Body of pancreas (tissue), 4 donors: Measurements from ENCODE around the gene ERC2. TPM values are rescaled to one million over a fixed set of nuclear protein-coding genes. Genes with fewer than 3 reads are reported as not detected.

Experiments
- ATAC-seq: fragments of 150-250 bp; one replicate; pipeline ENCODE4 v1.9.1; 2016
- DNase-seq, 4 donors: peaks; one replicate each; pipeline ENCODE4 v3.0.0-alpha.2; 2019
- H3K27ac ChIP-seq, 4 donors: fragments of 200-600 bp; sonication (generic); 1 replicate in 3 of 4; 2 replicates in 1 of 4; pipeline versions ENCODE4 v1.5.1 to v1.6.1; 2016 to 2019; ENCODE audit warnings: mild to moderate bottlenecking in 1 of 4, mixed read lengths in 1 of 4, moderate library complexity in 1 of 4
- H3K27me3 ChIP-seq, 2 donors: fragments of 200-600 bp; sonication (generic); one replicate each; pipeline ENCODE4 v1.6.0; 2016; ENCODE audit warnings: mild to moderate bottlenecking in 1 of 2
- H3K36me3 ChIP-seq, 2 donors: fragments of 200-600 bp; sonication (generic); replicated peaks in 1 of 2; 2 replicates each; pipeline ENCODE4 v1.5.1; 2016; ENCODE audit warnings: low read depth in 2 of 2; ENCODE audit not compliant: insufficient read depth in 1 of 2
- H3K4me1 ChIP-seq: fragments of 200-600 bp; sonication (generic); one replicate; pipeline ENCODE4 v1.6.0; 2016
- H3K4me3 ChIP-seq, 2 donors: fragments of 200-600 bp; sonication (generic); 1 replicate in 1 of 2; 2 replicates in 1 of 2; pipeline ENCODE4 v1.5.1; 2016 to 2019
- H3K9me3 ChIP-seq, 3 donors: fragments of 200-600 bp; sonication (generic); 1 replicate in 2 of 3; 2 replicates in 1 of 3; pipeline ENCODE4 v1.5.1; 2016
- CTCF ChIP-seq, 7 experiments: fragments of 450-650 bp in 4 of 7; fragments of 200-600 bp in 3 of 7; sonication (generic) in 3 of 7; IDR thresholded peaks; one replicate each; pipeline ENCODE4 v1.5.1; 2016 to 2019; ENCODE audit warnings: antibody characterized with exemption in 7 of 7
- POLR2A ChIP-seq, 3 donors: fragments of 450-650 bp; IDR thresholded peaks; one replicate each; pipeline ENCODE4 v1.6.1; 2016; ENCODE audit warnings: antibody characterized with exemption in 3 of 3, mild to moderate bottlenecking in 2 of 3
- whole genome bisulfite sequencing, 2 donors: methylation state at CpG; one replicate each; pipeline ENCODE4 v1.1.5; 2017; 5-methylcytosine and 5-hydroxymethylcytosine counted together
- intact Hi-C: fragments of 100-400 bp; cut with DNase I; formaldehyde crosslinking; loops from one replicate; pipeline ENCODE4 v1.15.1; 2023
- total RNA-seq, 2 donors: library from RNA; depleted of rRNA; stranded (reverse); fragments of >200 nt; gene quantifications; one replicate each; pipeline ENCODE4 v1.1.0, GENCODE V29; 2016

Gene ERC2
- total RNA-seq, 2 donors from 2014 or later: 4.0 to 4.7 TPM

- H3K36me3 ChIP-seq: no peaks in the 10 kb centered on the region
- DNase-seq: no peak
- intact Hi-C loops: no loop called here
- no peak overlapping the region for H3K4me3 ChIP-seq
- no peaks in the 10 kb centered on the region for H3K9me3 ChIP-seq
- no peaks in the 10 kb centered on the region for H3K4me1 ChIP-seq
- H3K27ac ChIP-seq: no peak overlapping the region
- TF ChIP-seq CTCF (IDR thresholded peaks at IDR 0.05) (no peak), POLR2A (IDR thresholded peaks at IDR 0.05) (no peak)
- no peak for ATAC-seq
- H3K27me3 ChIP-seq: no peaks in the 10 kb centered on the region
- WGBS, 2 donors: 54 to 83% methylated on average over 1 of the region's 1 CpG
Measured at GRCh38 chr3:55692295-55692956, 775.8 kb downstream of the ERC2 start.

- DNase-seq: no peak
- intact Hi-C loops: no loop called here
- no peaks in the 10 kb centered on the region for H3K9me3 ChIP-seq
- WGBS, 2 donors: 76 to 85% methylated on average over 4 of the region's 4 CpGs
- H3K27me3 ChIP-seq: no peaks in the 10 kb centered on the region
- H3K27ac ChIP-seq: no peak overlapping the region
- H3K4me3 ChIP-seq: no peak overlapping the region
- ATAC-seq: no peak
- H3K4me1 ChIP-seq: no peaks in the 10 kb centered on the region
- no peaks in the 10 kb centered on the region for H3K36me3 ChIP-seq
- TF ChIP-seq POLR2A (IDR thresholded peaks at IDR 0.05) (no peak), CTCF (IDR thresholded peaks at IDR 0.05) (no peak)
Measured at GRCh38 chr3:55691141-55691540, 777.1 kb downstream of the ERC2 start.

- intact Hi-C loops: no loop called here
- no peak for DNase-seq
- H3K27ac ChIP-seq: no peak overlapping the region
Measured at GRCh38 chr3:55690726-55691125, 777.5 kb downstream of the ERC2 start.

GRCh38 chr3:55690177-55690576 is 778.1 kb downstream of the ERC2 start:
- WGBS, 2 donors: 61 to 62% methylated on average over 3 of the region's 3 CpGs
- Histone ChIP-seq H3K27me3 (no peaks in the 10 kb centered on the region), H3K27ac (no peak overlapping the region), H3K9me3 (no peaks in the 10 kb centered on the region), H3K36me3 (no peaks in the 10 kb centered on the region), H3K4me1 (no peaks in the 10 kb centered on the region), H3K4me3 (no peak overlapping the region)
- DNase-seq (no peak), ATAC-seq (no peak)
- intact Hi-C loops: no loop called here
- TF ChIP-seq CTCF (IDR thresholded peaks at IDR 0.05): no peak
- no peak for TF ChIP-seq POLR2A (IDR thresholded peaks at IDR 0.05)

More at GRCh38 chr3:55690726-55691125, 777.5 kb downstream of the ERC2 start:
- H3K27me3 ChIP-seq: no peaks in the 10 kb centered on the region
- no peak overlapping the region for H3K4me3 ChIP-seq
- H3K36me3 ChIP-seq: no peaks in the 10 kb centered on the region
- no peaks in the 10 kb centered on the region for H3K4me1 ChIP-seq
- no peak for TF ChIP-seq CTCF (IDR thresholded peaks at IDR 0.05)
- no peak for TF ChIP-seq POLR2A (IDR thresholded peaks at IDR 0.05)
- no peaks in the 10 kb centered on the region for H3K9me3 ChIP-seq
- ATAC-seq: no peak
- 73 to 76% methylated on average over 3 of the region's 3 CpGs for WGBS, 2 donors

- H3K27ac ChIP-seq: no peak overlapping the region
- DNase-seq: no peak
- intact Hi-C loops: no loop called here
Measured at GRCh38 chr3:55688154-55688553, 780.1 kb downstream of the ERC2 start.

More at GRCh38 chr3:55688154-55688553, 780.1 kb downstream of the ERC2 start:
- no peaks in the 10 kb centered on the region for H3K36me3 ChIP-seq
- H3K4me1 ChIP-seq: no peaks in the 10 kb centered on the region
- H3K4me3 ChIP-seq: no peak overlapping the region
- WGBS, 2 donors: 82 to 100% methylated on average over 3 of the region's 3 CpGs
- H3K9me3 ChIP-seq: no peaks in the 10 kb centered on the region
- H3K27me3 ChIP-seq: no peaks in the 10 kb centered on the region
- no peak for ATAC-seq
- TF ChIP-seq CTCF (IDR thresholded peaks at IDR 0.05) (no peak), POLR2A (IDR thresholded peaks at IDR 0.05) (no peak)
